Activated CD4-positive, alpha-beta T cell treated with anti-CD3 and anti-CD28 coated beads, Interleukin-2, Interleukin-6, amounts not matched to agents 100 ng/mL and 50 ng/mL, durations not matched to agents 16 hours and 8 hours (primary cell): ENCODE data around the gene AADAC.
"Not testable (repeated sequence)": the region's sequence is repeated elsewhere in the genome, so short reads cannot be mapped to it uniquely, and the experiment has no call there.

Source experiments
- DNase-seq: peaks from one replicate; pipeline ENCODE4 v3.0.0-alpha.2; 2020

Gene AADAC

GRCh38 chr3:151859233-151859673 lies 45.3 kb downstream of the AADAC start:
- DNase-seq: no peak

GRCh38 chr3:151859905-151860304 lies 46.0 kb downstream of the AADAC start:
- no peak for DNase-seq

- DNase-seq: no peak
These were observed 49.7 kb downstream of the AADAC start for GRCh38 chr3:151863611-151864010.

- DNase-seq: no peak
These were observed 50.6 kb downstream of the AADAC start for GRCh38 chr3:151864423-151865101.

- no peak for DNase-seq
These were observed 52.9 kb downstream of the AADAC start for GRCh38 chr3:151866711-151867410.

- no peak for DNase-seq
These were observed 53.8 kb downstream of the AADAC start for GRCh38 chr3:151867666-151868065.

- DNase-seq: no peak
These were observed 55.3 kb downstream of the AADAC start for GRCh38 chr3:151869181-151869580.

- DNase-seq: peak; percentile 11
These were observed 57.9 kb downstream of the AADAC start for GRCh38 chr3:151871639-151872468.

- no peak for DNase-seq
These were observed 59.5 kb downstream of the AADAC start, which contains the start of gene SUCNR1 for GRCh38 chr3:151873398-151873797. SUCNR1 (plus strand) TSS chr3:151873643; CDS start chr3:151879893, 6,250 bp downstream.

GRCh38 chr3:151874079-151874478 lies 60.2 kb downstream of the AADAC start:
- DNase-seq: not testable (repeated sequence)

GRCh38 chr3:151875759-151876158 lies 61.8 kb downstream of the AADAC start:
- peak; percentile 11 for DNase-seq

GRCh38 chr3:151877269-151877668 lies 63.4 kb downstream of the AADAC start:
- DNase-seq: no peak
